ENCODE data around the gene SPHKAP.
"Not testable (repeated sequence)": the region's sequence is repeated elsewhere in the genome, so short reads cannot be mapped to it uniquely, and the experiment has no call there.

- not testable (repeated sequence) for TF ChIP-seq EZH2 (IDR thresholded peaks at IDR 0.05; ENCODE audit: borderline replicate concordance, low read length); CTCF (IDR thresholded peaks at IDR 0.05; ENCODE audit: low read length)
These were observed 104.8 kb downstream of the SPHKAP start for GRCh38 chr2:228076695-228077094.
